Endodermal cell (in vitro differentiated cells): ENCODE measurements around the gene AHRR. TPM values are rescaled to one million over a fixed set of nuclear protein-coding genes. Genes with fewer than 3 reads are reported as not detected.

Experiments
- DNase-seq: peaks from one replicate; pipeline ENCODE4 v3.0.0-alpha.2; 2017
- H3K27ac ChIP-seq: 2 replicates; pipeline ENCODE4 v1.5.1; 2013; ENCODE audit warnings: mild to moderate bottlenecking, low read depth, low read length, moderate library complexity
- H3K27me3 ChIP-seq: 2 replicates; pipeline ENCODE4 v1.6.1; 2013; ENCODE audit warnings: mild to moderate bottlenecking, low read length, moderate library complexity; ENCODE audit not compliant: insufficient read depth, control insufficient read depth, poor library complexity, severe bottlenecking
- H3K36me3 ChIP-seq: 2 replicates; pipeline ENCODE4 v1.7.0; 2013; ENCODE audit warnings: mild to moderate bottlenecking, low read length, moderate library complexity; ENCODE audit not compliant: control insufficient read depth, insufficient read depth
- H3K4me1 ChIP-seq: one replicate; pipeline ENCODE4 v1.7.0; 2013; ENCODE audit warnings: low read length; ENCODE audit not compliant: control insufficient read depth, insufficient read depth
- H3K4me3 ChIP-seq: 2 replicates; pipeline ENCODE4 v1.5.1; 2013; ENCODE audit warnings: mild to moderate bottlenecking, low read length, moderate library complexity
- H3K9ac ChIP-seq: 2 replicates; pipeline ENCODE4 v1.6.1; 2013; ENCODE audit warnings: mild to moderate bottlenecking, low read length, moderate library complexity; ENCODE audit not compliant: poor library complexity, severe bottlenecking; ENCODE audit errors: extremely low read depth
- H3K9me3 ChIP-seq: 2 replicates; pipeline ENCODE4 v1.6.1; 2013; ENCODE audit warnings: mild to moderate bottlenecking, low read length, moderate library complexity; ENCODE audit not compliant: control insufficient read depth
- H3K27ac Mint-ChIP-seq: 2 replicates; pipeline ENCODE4 v1.8.0; 2020; ENCODE audit warnings: mixed read lengths
- H3K27me3 Mint-ChIP-seq: 2 replicates; pipeline ENCODE4 v1.8.0; 2021; ENCODE audit warnings: mild to moderate bottlenecking, mixed read lengths; ENCODE audit not compliant: insufficient read depth
- H3K36me3 Mint-ChIP-seq: 2 replicates; pipeline ENCODE4 v1.8.0; 2020; ENCODE audit warnings: low read depth, mixed read lengths
- H3K4me1 Mint-ChIP-seq: 2 replicates; pipeline ENCODE4 v1.8.0; 2020; ENCODE audit warnings: mixed read lengths
- H3K4me3 Mint-ChIP-seq: 2 replicates; pipeline ENCODE4 v1.8.0; 2020; ENCODE audit warnings: mild to moderate bottlenecking, moderate library complexity, mixed read lengths
- H3K9me3 Mint-ChIP-seq: 2 replicates; pipeline ENCODE4 v1.8.0; 2020; ENCODE audit warnings: mild to moderate bottlenecking, mixed read lengths
- CTCF ChIP-seq: fragments of 200-600 bp; sonication (generic); conservative IDR thresholded peaks from 2 replicates; pipeline ENCODE4 v1.5.0; 2021; ENCODE audit warnings: antibody characterized with exemption, mild to moderate bottlenecking
- WGBS, 2 experiments: methylation state at CpG; one replicate each; pipeline versions ENCODE4 v1.1.5 to v1.1.7; 2013; ENCODE audit warnings: missing lambda C conversion rate in 2 of 2, mixed read lengths in 1 of 2; ENCODE audit not compliant: insufficient coverage in 1 of 2, insufficient read length in 1 of 2; 5-methylcytosine and 5-hydroxymethylcytosine counted together
- total RNA-seq, 2 donors: library from RNA; stranded (reverse); fragmentation: NEBNext Ultra II Directional in 1 of 2; extraction: Animal tissue kit (Norgen Biotek cat#: 25700) in 1 of 2; gene quantifications; 2 replicates in 1 of 2; 3 replicates in 1 of 2; pipeline ENCODE4 v1.2.1, GENCODE V29; 2021

AHRR gene
- total RNA-seq, 2 donors from 2014 or later: 1.4 to 2.0 TPM

- Mint-ChIP-seq H3K4me1 (no peaks in the 10 kb centered on the region), H3K4me3 (no peak overlapping the region), H3K27me3 (no peaks in the 10 kb centered on the region), H3K9me3 (peaks cover 8% of the 10 kb centered on the region), H3K27ac (no peak overlapping the region), H3K36me3 (no peaks in the 10 kb centered on the region)
- Histone ChIP-seq H3K36me3 (no peaks in the 10 kb centered on the region), H3K9ac (no peak overlapping the region), H3K27me3 (no peaks in the 10 kb centered on the region), H3K4me3 (no peak overlapping the region), H3K27ac (no peak overlapping the region), H3K4me1 (no peaks in the 10 kb centered on the region), H3K9me3 (peaks cover 12% of the 10 kb centered on the region)
- no peak for DNase-seq
- WGBS, 2 experiments: 85 to 89% methylated on average over 4 of the region's 4 CpGs
- no peak for TF ChIP-seq CTCF
Observed at GRCh38 chr5:362189-362588, 40.7 kb downstream of the AHRR start.

DNA sequence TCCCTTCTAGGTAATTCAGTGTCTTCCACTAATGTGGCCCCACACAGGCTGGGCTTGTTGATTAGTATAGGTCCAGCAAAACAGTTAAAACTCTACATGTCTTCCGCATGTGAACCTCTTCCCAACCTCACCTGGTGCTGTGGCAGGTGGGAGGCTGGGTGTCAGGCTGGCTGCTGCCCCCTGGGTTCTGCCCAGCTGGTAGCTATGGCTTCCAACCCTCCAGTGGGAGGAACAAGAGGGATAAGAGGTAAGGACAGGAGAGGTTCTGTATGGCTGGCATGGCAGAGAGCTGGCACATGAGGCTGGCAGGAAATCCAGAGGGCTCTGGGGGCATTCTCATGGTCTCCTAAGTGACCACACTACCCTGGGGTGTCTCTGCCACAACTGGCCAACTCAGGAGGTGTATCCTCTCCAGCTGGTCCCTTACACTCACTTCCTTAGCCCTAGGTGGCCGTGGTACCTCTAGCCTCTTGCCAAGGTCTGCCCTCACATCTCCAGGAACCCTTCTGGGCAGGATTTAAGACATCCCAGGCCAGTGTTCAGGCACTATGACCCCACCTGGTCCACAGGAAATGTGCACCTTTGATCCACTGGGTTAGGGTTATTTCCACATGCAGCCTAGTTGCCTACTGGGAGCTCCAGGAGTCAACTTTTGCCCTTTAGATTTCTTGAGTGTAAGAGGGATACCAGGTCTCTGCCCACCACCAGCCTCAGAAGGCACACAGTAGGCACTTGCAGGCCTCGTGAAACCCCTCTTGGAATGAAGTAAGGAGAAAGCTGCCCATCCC, 41.7 kb downstream of the AHRR start:
- no peak for TF ChIP-seq CTCF
- H3K36me3 Mint-ChIP-seq: no peaks in the 10 kb centered on the region
- no peaks in the 10 kb centered on the region for H3K27me3 Mint-ChIP-seq
- no peak overlapping the region for H3K27ac Mint-ChIP-seq
- peaks cover 12% of the 10 kb centered on the region for H3K9me3 ChIP-seq
- H3K4me1 Mint-ChIP-seq: no peaks in the 10 kb centered on the region
- no peak overlapping the region for H3K9ac ChIP-seq
- no peaks in the 10 kb centered on the region for H3K27me3 ChIP-seq
- H3K9me3 Mint-ChIP-seq: peaks cover 8% of the 10 kb centered on the region
- DNase-seq: no peak
- no peak overlapping the region for H3K4me3 Mint-ChIP-seq
- H3K4me3 ChIP-seq: no peak overlapping the region
- H3K36me3 ChIP-seq: no peaks in the 10 kb centered on the region
- WGBS, 2 experiments: 90 to 92% methylated on average over 2 to 3 of the region's 3 CpGs
- no peak overlapping the region for H3K27ac ChIP-seq
- H3K4me1 ChIP-seq: no peaks in the 10 kb centered on the region

DNA sequence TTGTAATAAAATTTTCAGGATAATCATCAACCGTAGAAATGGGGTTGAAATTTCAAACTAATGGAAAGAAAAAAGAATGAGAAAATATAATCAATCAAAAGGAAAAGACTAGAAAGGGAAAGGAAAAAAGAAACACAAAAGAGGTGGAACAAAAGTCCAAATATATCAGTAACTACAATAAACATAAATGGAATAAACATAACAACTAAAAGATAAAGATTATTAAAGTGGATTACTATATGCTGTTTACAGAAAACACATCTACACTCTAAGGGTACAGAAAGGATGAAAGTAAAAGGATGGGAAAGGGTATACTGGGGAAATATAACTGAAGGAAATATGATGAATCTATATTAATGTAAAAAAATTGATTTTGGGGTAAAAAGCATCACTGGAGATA, 43.0 kb downstream of the AHRR start:
- no peak overlapping the region for H3K9ac ChIP-seq
- no peak overlapping the region for H3K4me3 ChIP-seq
- no peaks in the 10 kb centered on the region for H3K4me1 ChIP-seq
- Mint-ChIP-seq H3K4me1 (no peaks in the 10 kb centered on the region), H3K9me3 (peaks cover 8% of the 10 kb centered on the region), H3K27me3 (no peaks in the 10 kb centered on the region), H3K27ac (no peak overlapping the region), H3K4me3 (no peak overlapping the region), H3K36me3 (no peaks in the 10 kb centered on the region)
- TF ChIP-seq CTCF: no peak
- peaks cover 12% of the 10 kb centered on the region for H3K9me3 ChIP-seq
- no peak overlapping the region for H3K27ac ChIP-seq
- WGBS, 2 experiments: 100% methylated on average over 1 of the region's 1 CpG; no CpG with 5 or more reads in 1 of the 2 experiments
- no peak for DNase-seq
- no peaks in the 10 kb centered on the region for H3K36me3 ChIP-seq
- H3K27me3 ChIP-seq: peaks cover 5% of the 10 kb centered on the region
